ENCODE data around the gene PHACTR4.
A peak's percentile ranks its signal among the peaks of the same experiment; 100 is the strongest.
"Not testable (repeated sequence)": the region's sequence is repeated elsewhere in the genome, so short reads cannot be mapped to it uniquely, and the experiment has no call there.

The PHACTR4 gene

GRCh38 chr1:28369371-28370238 lies at the start of gene PHACTR4:
Gene PHACTR4, plus strand, starts transcription at chr1:28369740. Its CDS starts 37,708 bp downstream, at chr1:28407448.
- no peaks in the 10 kb centered on the region for H3K36me3 ChIP-seq (ENCODE audit: control insufficient read depth, insufficient read depth, low read length)
- no peak for TF ChIP-seq CTCF (IDR thresholded peaks at IDR 0.05; ENCODE audit: insufficient read depth, low read length, poor library complexity, severe bottlenecking)
- peak within 1 kb of the TSS; percentile 94 for H3K4me3 ChIP-seq (replicated peaks; ENCODE audit: low read depth, low read length)
- no peaks in the 10 kb centered on the region for H3K27me3 ChIP-seq (replicated peaks; ENCODE audit: control insufficient read depth, insufficient read depth, low read length)
- peak; percentile 87 for DNase-seq (ENCODE audit: extremely low read depth, insufficient read length)

- Histone ChIP-seq H3K4me3 (replicated peaks; ENCODE audit: low read depth, low read length) (no peak overlapping the region), H3K27me3 (replicated peaks; ENCODE audit: control insufficient read depth, insufficient read depth, low read length) (no peaks in the 10 kb centered on the region), H3K36me3 (ENCODE audit: control insufficient read depth, insufficient read depth, low read length) (no peaks in the 10 kb centered on the region)
- DNase-seq (ENCODE audit: extremely low read depth, insufficient read length), result no peak
- TF ChIP-seq CTCF (IDR thresholded peaks at IDR 0.05; ENCODE audit: insufficient read depth, low read length, poor library complexity, severe bottlenecking), result no peak
Observed at GRCh38 chr1:28322194-28322593, 47.3 kb upstream of the PHACTR4 start.

GRCh38 chr1:28323720-28324119 lies 45.8 kb upstream of the PHACTR4 start:
- Histone ChIP-seq H3K36me3 (ENCODE audit: control insufficient read depth, insufficient read depth, low read length) (no peaks in the 10 kb centered on the region), H3K4me3 (replicated peaks; ENCODE audit: low read depth, low read length) (no peak overlapping the region), H3K27me3 (replicated peaks; ENCODE audit: control insufficient read depth, insufficient read depth, low read length) (no peaks in the 10 kb centered on the region)
- no peak for TF ChIP-seq CTCF (IDR thresholded peaks at IDR 0.05; ENCODE audit: insufficient read depth, low read length, poor library complexity, severe bottlenecking)
- no peak for DNase-seq (ENCODE audit: extremely low read depth, insufficient read length)

- Histone ChIP-seq H3K4me3 (replicated peaks; ENCODE audit: low read depth, low read length) (no peak overlapping the region), H3K27me3 (replicated peaks; ENCODE audit: control insufficient read depth, insufficient read depth, low read length) (no peaks in the 10 kb centered on the region), H3K36me3 (ENCODE audit: control insufficient read depth, insufficient read depth, low read length) (no peaks in the 10 kb centered on the region)
- TF ChIP-seq CTCF (IDR thresholded peaks at IDR 0.05; ENCODE audit: insufficient read depth, low read length, poor library complexity, severe bottlenecking), result no peak
- DNase-seq (ENCODE audit: extremely low read depth, insufficient read length), result no peak
Observed at GRCh38 chr1:28326515-28326914, 43.0 kb upstream of the PHACTR4 start.

GRCh38 chr1:28326984-28327383 lies 42.6 kb upstream of the PHACTR4 start:
- H3K36me3 ChIP-seq (ENCODE audit: control insufficient read depth, insufficient read depth, low read length), result peaks cover 2% of the 10 kb centered on the region; the same call in 1 of the 2 replicates
- no peak for TF ChIP-seq CTCF (IDR thresholded peaks at IDR 0.05; ENCODE audit: insufficient read depth, low read length, poor library complexity, severe bottlenecking)
- H3K27me3 ChIP-seq (replicated peaks; ENCODE audit: control insufficient read depth, insufficient read depth, low read length), result no peaks in the 10 kb centered on the region
- no peak for DNase-seq (ENCODE audit: extremely low read depth, insufficient read length)
- no peak overlapping the region for H3K4me3 ChIP-seq (replicated peaks; ENCODE audit: low read depth, low read length)

- not testable (repeated sequence) for H3K27me3 ChIP-seq (replicated peaks; ENCODE audit: control insufficient read depth, insufficient read depth, low read length); H3K4me3 ChIP-seq (replicated peaks; ENCODE audit: low read depth, low read length); H3K36me3 ChIP-seq (ENCODE audit: control insufficient read depth, insufficient read depth, low read length); DNase-seq (ENCODE audit: extremely low read depth, insufficient read length)
Observed at GRCh38 chr1:28327431-28327830, 42.1 kb upstream of the PHACTR4 start.
